GM12878 (cell line): ENCODE data around the gene TMEM131L. TPM values are rescaled to one million over a fixed set of nuclear protein-coding genes. Genes with fewer than 3 reads are reported as not detected.

Experiments
- ATAC-seq: fragments of 200-7000 bp; cut with Tn5 transposase; 3 replicates; pipeline ENCODE4 v1.9.1; 2020; ENCODE audit warnings: mild to moderate bottlenecking, moderate library complexity
- BruUV-seq: library from RNA; stranded (reverse); fragments of 400-500 nt; replicated peaks from 2 replicates; lab custom pipeline; 2021; lab: Mats Ljungman, UMichigan
- CTCF ChIA-PET: fragments of 300-600 bp; sonication (Branson Sonifier 250); formaldehyde crosslinking; extraction: SDS; loops from one replicate; lab custom pipeline; 2021; ENCODE audit warnings: inconsistent platforms; lab: Yijun Ruan, JAX
- POLR2A ChIA-PET: fragments of 350-600 bp; formaldehyde crosslinking; extraction: SDS; loops from one replicate; lab custom pipeline; 2021; ENCODE audit warnings: inconsistent platforms; lab: Charles Lee
- RAD21 ChIA-PET: fragments of 300-600 bp; sonication (Branson Sonifier 250); formaldehyde crosslinking; loops from one replicate; lab custom pipeline; 2023; ENCODE audit warnings: antibody characterized with exemption; ENCODE audit not compliant: unreplicated experiment; lab: Charles Lee
- SMC1A ChIA-PET: fragments of 300-600 bp; sonication (Branson Sonifier 250); formaldehyde crosslinking; loops from one replicate; lab custom pipeline; 2023; ENCODE audit not compliant: unreplicated experiment, uncharacterized antibody; lab: Charles Lee
- DNase-seq: peaks from one replicate; pipeline ENCODE4 v3.0.0-alpha.2; 2011; ENCODE audit warnings: low read depth, low spot score
- FAIRE-seq: peaks from 3 replicates; lab custom pipeline; 2011; peaks lifted over from hg19 to GRCh38; lab: Jason Lieb, UNC
- H2AFZ ChIP-seq: 2 replicates; pipeline ENCODE4 v1.6.0; 2011; ENCODE audit warnings: low read depth, low read length, control low read depth; ENCODE audit not compliant: control insufficient read depth
- H3K27ac ChIP-seq: 2 replicates; pipeline ENCODE4 v1.5.1; 2011; ENCODE audit warnings: control low read depth; ENCODE audit not compliant: control insufficient read depth, insufficient read depth
- H3K27me3 ChIP-seq, 2 experiments: replicated peaks in 1 of 2; 2 replicates each; pipeline versions ENCODE4 v1.6.0 to v1.6.1; 2011; ENCODE audit warnings: low read length in 1 of 2; ENCODE audit not compliant: control insufficient read depth in 2 of 2, insufficient read depth in 2 of 2
- H3K36me3 ChIP-seq, 2 experiments: 2 replicates each; pipeline ENCODE4 v1.5.1; 2011; ENCODE audit warnings: low read length in 1 of 2; ENCODE audit not compliant: control insufficient read depth in 2 of 2, insufficient read depth in 2 of 2
- H3K4me1 ChIP-seq: 2 replicates; pipeline ENCODE4 v1.6.1; 2011; ENCODE audit warnings: mild to moderate bottlenecking, low read length, moderate library complexity, mixed read lengths; ENCODE audit not compliant: control insufficient read depth, insufficient read depth
- H3K4me2 ChIP-seq: 2 replicates; pipeline ENCODE4 v1.6.0; 2011; ENCODE audit warnings: control low read depth; ENCODE audit not compliant: control insufficient read depth, insufficient read depth
- H3K4me3 ChIP-seq: fragments of 200-600 bp; sonication (generic); 2 replicates; pipeline ENCODE4 v1.5.1; 2016
- H3K79me2 ChIP-seq: 2 replicates; pipeline ENCODE4 v1.6.0; 2011; ENCODE audit warnings: low read length; ENCODE audit not compliant: control insufficient read depth, insufficient read depth
- H3K9ac ChIP-seq: 2 replicates; pipeline ENCODE4 v1.8.0; 2011; ENCODE audit warnings: low read length, control low read depth, mixed read lengths; ENCODE audit not compliant: control insufficient read depth, insufficient read depth
- H3K9me3 ChIP-seq: replicated peaks from 3 replicates; pipeline ENCODE4 v1.5.1; 2011; ENCODE audit warnings: mild to moderate bottlenecking, low read length; ENCODE audit not compliant: control insufficient read depth, insufficient read depth
- H4K20me1 ChIP-seq: 2 replicates; pipeline ENCODE4 v1.6.0; 2011; ENCODE audit not compliant: control insufficient read depth, insufficient read depth
- CTCF ChIP-seq, 3 experiments: IDR thresholded peaks in 2 of 3; conservative IDR thresholded peaks in 1 of 3; 2 replicates each; pipeline ENCODE4 v1.5.1; 2011; ENCODE audit warnings: low read depth in 3 of 3, low read length in 3 of 3, mild to moderate bottlenecking in 3 of 3, control low read depth in 2 of 3, moderate library complexity in 2 of 3, inconsistent platforms in 1 of 3, mixed read lengths in 1 of 3; ENCODE audit not compliant: control insufficient read depth in 2 of 3, insufficient read depth in 1 of 3; ENCODE audit errors: extremely low read depth in 1 of 3
- MTA3 ChIP-seq: IDR thresholded peaks from 2 replicates; pipeline ENCODE4 v1.6.1; 2012; ENCODE audit warnings: low read length, inconsistent platforms, borderline replicate concordance
- RAD21 ChIP-seq: IDR thresholded peaks from 2 replicates; pipeline ENCODE4 v1.6.1; 2011; ENCODE audit warnings: mild to moderate bottlenecking, low read depth, low read length, moderate library complexity; ENCODE audit not compliant: insufficient read depth
- WGBS: methylation state at CpG from one replicate; pipeline ENCODE4 v1.1.6; 2016; ENCODE audit warnings: low lambda C conversion rate; ENCODE audit not compliant: insufficient replicate concordance, insufficient coverage; ENCODE audit errors: missing lambda C conversion rate; 5-methylcytosine and 5-hydroxymethylcytosine counted together
- in situ Hi-C: fragments of 300-500 bp; cut with MboI; formaldehyde crosslinking; loops from 9 replicates; pipeline ENCODE4 v1.14.3; 2018; ENCODE audit warnings: mixed read lengths
- intact Hi-C: fragments of 100-400 bp; cut with micrococcal nuclease; formaldehyde crosslinking; loops from one replicate; pipeline ENCODE4 v1.14.2; 2022; ENCODE audit not compliant: unreplicated experiment
- polyA plus RNA-seq, 11 experiments: library from polyadenylated mRNA; depleted of rRNA in 4 of 11; unstranded in 6 of 11; stranded (reverse) in 5 of 11; fragments of >200 nt; fragmentation: Nextera tagmentation in 4 of 11; fragmentation: Illumina TruSeq in 1 of 11; extraction: Ambion mirVana in 4 of 11; extraction: Trizol in 1 of 11; gene quantifications; 1 replicate in 1 of 11; 2 replicates in 10 of 11; pipeline versions ENCODE4 v1.2.1 to v1.2.3, GENCODE V29; 2011 to 2016; ENCODE audit warnings: inconsistent platforms in 2 of 11, missing spikeins in 2 of 11, low read depth in 1 of 11
- total RNA-seq, 4 experiments: library from RNA; depleted of rRNA in 3 of 4; stranded (reverse); fragments of >200 nt in 3 of 4; fragmentation: Illumina TruSeq in 1 of 4; extraction: Trizol in 1 of 4; gene quantifications; 2 replicates each; pipeline versions ENCODE4 v1.2.1 to v1.2.3, GENCODE V29; 2013 to 2021

The TMEM131L gene
- total and polyA plus RNA-seq, 10 of the 15 experiments (the other 5 are each of a cell fraction or from before 2014, with no cell fraction given), result 8.5 to 101 (median 74.4) TPM

- intact Hi-C loops, result no loop called here
- Histone ChIP-seq H3K9ac (no peak overlapping the region), H2AFZ (no peak overlapping the region), H3K4me3 (no peak overlapping the region), H4K20me1 (peaks cover 13% of the 10 kb centered on the region), H3K79me2 (peaks cover 97% of the 10 kb centered on the region), H3K4me1 (peaks cover 21% of the 10 kb centered on the region), H3K9me3 (no peaks in the 10 kb centered on the region), H3K4me2 (no peak overlapping the region), H3K36me3 (peaks cover 9 to 20% of the 10 kb centered on the region in 2 experiments)
- FAIRE-seq (no peak), ATAC-seq (peak; percentile 4; the same call in 1 of the 3 replicates)
- RAD21 ChIA-PET, result interaction anchor here (2.5 kb wide), 1 partner anchor 54 kb away, joined by 8 read pairs; no protein-coding TSS in a partner anchor
- SMC1A ChIA-PET, result interaction anchor here (0.7 to 6.8 kb wide), 8 partner anchors 11 to 77 kb away, joined by 3 to 48 read pairs (median 4); partner anchors contain the start of gene TMEM131L
- POLR2A ChIA-PET, result interaction anchor here (0.6 to 1.9 kb wide), 3 partner anchors 11 to 19 kb away, joined by 3 to 11 read pairs (median 6); no protein-coding TSS in a partner anchor
- peak; percentile 15 to 43 (median 21); a peak in 5 of 6 replicates for TF ChIP-seq CTCF (IDR thresholded peaks at IDR 0.05 in 2 of 3, conservative IDR thresholded peaks at IDR 0.05 in 1 of 3; ENCODE audit: control insufficient read depth in 2 of 3, extremely low read depth in 1 of 3, insufficient read depth in 1 of 3, low read depth in 3 of 3, low read length in 3 of 3)
- TF ChIP-seq RAD21, result peak; percentile 26; the same call in 1 of the 2 replicates
- TF ChIP-seq MTA3, result no peak
- TF ChIP-seq, all 136 proteins: peak for 2
- CTCF ChIA-PET, result interaction anchor here (0.6 to 2.2 kb wide), 7 partner anchors 9 to 461 kb away, joined by 3 to 8 read pairs (median 3); no protein-coding TSS in a partner anchor
- BruUV-seq, result no TSS peak
- DNase-seq, result no peak
- in situ Hi-C loops, result no loop called here
- H3K27ac ChIP-seq, result no peak overlapping the region
- H3K27me3 ChIP-seq, result no peaks in the 10 kb centered on the region
- WGBS, result 98% methylated on average over 6 of the region's 6 CpGs
These were observed 76.7 kb downstream of the TMEM131L start for GRCh38 chr4:153542834-153543233.
